Ovary (tissue), 9 donors: ENCODE results near the gene SHISA4. TPM values are rescaled to one million over a fixed set of nuclear protein-coding genes. Genes with fewer than 3 reads are reported as not detected.

Experiments used
- DNase-seq, 5 donors: peaks; one replicate each; pipeline ENCODE4 v3.0.0-alpha.2; 2019 to 2020
- H3K27ac ChIP-seq, 2 donors: fragments of 200-600 bp; one replicate each; pipeline versions ENCODE4 v1.5.1 to v1.8.0; 2019 to 2022
- H3K27me3 ChIP-seq: fragments of 200-600 bp; one replicate; pipeline ENCODE4 v1.8.0; 2022
- H3K36me3 ChIP-seq: fragments of 200-600 bp; sonication (generic); one replicate; pipeline ENCODE4 v1.5.1; 2019
- H3K4me1 ChIP-seq: one replicate; pipeline ENCODE4 v1.8.1; 2013; ENCODE audit warnings: mild to moderate bottlenecking, moderate library complexity; ENCODE audit not compliant: insufficient read depth
- H3K4me3 ChIP-seq: fragments of 200-600 bp; sonication (generic); one replicate; pipeline ENCODE4 v1.5.1; 2017
- H3K9me3 ChIP-seq, 2 donors: fragments of 200-600 bp in 1 of 2; sonication (generic) in 1 of 2; one replicate each; pipeline versions ENCODE4 v1.5.1 to v1.8.1; 2013 to 2019; ENCODE audit warnings: mild to moderate bottlenecking in 1 of 2, moderate library complexity in 1 of 2
- CTCF ChIP-seq, 3 donors: fragments of 450-650 bp in 2 of 3; fragments of 200-600 bp in 1 of 3; IDR thresholded peaks; one replicate each; pipeline versions ENCODE4 v1.5.1 to v1.8.0; 2016 to 2022; ENCODE audit warnings: antibody characterized with exemption in 3 of 3, mild to moderate bottlenecking in 1 of 3
- EP300 ChIP-seq: sonication (generic); formaldehyde crosslinking; IDR thresholded peaks from one replicate; pipeline ENCODE4 v1.6.1; 2017; ENCODE audit warnings: antibody characterized with exemption
- POLR2A ChIP-seq: fragments of 450-650 bp; IDR thresholded peaks from one replicate; pipeline ENCODE4 v1.6.1; 2017; ENCODE audit warnings: antibody characterized with exemption, mild to moderate bottlenecking, moderate library complexity
- WGBS, 3 donors: extraction: QIAGEN DNeasy Blood & Tissue Kit in 1 of 3; methylation state at CpG; one replicate each; pipeline versions ENCODE4 v1.1.5 to v1.1.7; 2013 to 2017; 5-methylcytosine and 5-hydroxymethylcytosine counted together
- intact Hi-C, 4 donors: fragments of 100-400 bp; cut with DNase I; formaldehyde crosslinking; loops; one replicate each; pipeline versions ENCODE4 v1.11.0 to v1.15.1; 2022 to 2023
- polyA plus RNA-seq, 2 donors: library from polyadenylated mRNA; stranded (reverse); fragments of 200-250 nt in 1 of 2; fragments of 350-450 nt in 1 of 2; fragmentation: Illumina TruSeq in 1 of 2; extraction: RNeasy Lipid Tissue Mini Kit (QIAGEN cat#74804) in 1 of 2; gene quantifications; one replicate each; pipeline ENCODE4 v1.2.3, GENCODE V29; 2013 to 2014
- total RNA-seq, 7 donors: library from RNA; depleted of rRNA in 2 of 7; stranded (reverse); fragments of >200 nt in 2 of 7; fragmentation: NEBNext Ultra II Directional in 3 of 7; extraction: Animal tissue kit (Norgen Biotek cat#: 25700) in 3 of 7; gene quantifications; one replicate each; pipeline versions ENCODE4 v1.1.0 to v1.2.4, GENCODE V29; 2016 to 2023
- donor health status: DM: no; HTN: no; CAD: no; lungs with moderate emphysema.
- donor health status: DM: no; HTN: no; CAD: no.
- donor health status: Bipolar disorder and iron deficiency.
- donor health status: DM: yes; HTN: yes; CAD: no.
- donor health status: DM: no; HTN: no; CAD: no.
- donor health status: DM: yes; HTN: yes; CAD: no.

The SHISA4 gene
- total and polyA plus RNA-seq, 9 donors = 11.3 to 37.9 (median 26.4) TPM

GRCh38 chr1:201894343-201895119, 5.8 kb downstream of the SHISA4 start:
- Histone ChIP-seq H3K27ac (peak overlapping the region in 1 of 2 donors; percentile 8), H3K27me3 (no peaks in the 10 kb centered on the region), H3K36me3 (no peaks in the 10 kb centered on the region), H3K4me3 (no peak overlapping the region), H3K4me1 (peaks cover 6% of the 10 kb centered on the region), H3K9me3 (no peaks in the 10 kb centered on the region)
- intact Hi-C loops = loop anchor here (2.0 to 10.0 kb wide), 8 partner anchors 48 to 240 kb away; partner anchors contain the start of genes GPR37L1 (in 1 of the 4), LMOD1 (in 1 of the 4), RNPEP (in 1 of the 4) and TIMM17A (in 1 of the 4)
- no peak for DNase-seq
- 64% methylated on average over 5 of the region's 5 CpGs for WGBS, 3 donors
- TF ChIP-seq EP300 = no peak
- TF ChIP-seq CTCF (IDR thresholded peaks at IDR 0.05) = no peak
- TF ChIP-seq POLR2A = no peak

- 69 to 73% (median 70%) methylated on average over 7 of the region's 7 CpGs for WGBS, 3 donors
- Histone ChIP-seq H3K36me3 (no peaks in the 10 kb centered on the region), H3K4me1 (peaks cover 8% of the 10 kb centered on the region), H3K27me3 (no peaks in the 10 kb centered on the region), H3K27ac (peak overlapping the region in 1 of 2 donors; percentile 74), H3K4me3 (no peak overlapping the region), H3K9me3 (no peaks in the 10 kb centered on the region)
- TF ChIP-seq POLR2A (no peak), CTCF (IDR thresholded peaks at IDR 0.05) (no peak), EP300 (no peak)
- DNase-seq = peak in 1 of 5 donors; percentile 52
- intact Hi-C loops = loop anchor here (2.0 to 10.0 kb wide), 7 partner anchors 47 to 240 kb away; partner anchors contain the start of genes GPR37L1 (in 1 of the 4), LMOD1 (in 1 of the 4) and RNPEP (in 1 of the 4)
Measured at GRCh38 chr1:201895120-201895665, 6.5 kb downstream of the SHISA4 start.

- Histone ChIP-seq H3K4me1 (peaks cover 15% of the 10 kb centered on the region), H3K36me3 (no peaks in the 10 kb centered on the region), H3K27me3 (no peaks in the 10 kb centered on the region), H3K27ac (peak overlapping the region; percentile 73 to 74), H3K4me3 (no peak overlapping the region), H3K9me3 (no peaks in the 10 kb centered on the region)
- peak; percentile 24 for TF ChIP-seq POLR2A
- peak; percentile 72 to 99 (median 98) for TF ChIP-seq CTCF (IDR thresholded peaks at IDR 0.05)
- TF ChIP-seq EP300 = no peak
- intact Hi-C loops = loop anchor here (2.0 to 10.0 kb wide), 7 partner anchors 46 to 239 kb away; partner anchors contain the start of genes GPR37L1 (in 1 of the 4), LMOD1 (in 1 of the 4) and RNPEP (in 1 of the 4)
- peak; percentile 91 to 95 (median 95) for DNase-seq
- 12 to 13% (median 13%) methylated on average over 10 of the region's 10 CpGs for WGBS, 3 donors
Measured at GRCh38 chr1:201895913-201896807, 7.5 kb downstream of the SHISA4 start.

GRCh38 chr1:201896951-201897391, 8.3 kb downstream of the SHISA4 start:
- WGBS, 3 donors = 42 to 62% (median 53%) methylated on average over 2 of the region's 2 CpGs
- TF ChIP-seq POLR2A (no peak), CTCF (IDR thresholded peaks at IDR 0.05) (no peak), EP300 (no peak)
- intact Hi-C loops = loop anchor here (5.0 to 10.0 kb wide), 6 partner anchors 45 to 238 kb away; partner anchors contain the start of genes GPR37L1 (in 1 of the 4), LMOD1 (in 1 of the 4) and RNPEP (in 1 of the 4)
- peaks cover 15% of the 10 kb centered on the region for H3K4me1 ChIP-seq
- no peaks in the 10 kb centered on the region for H3K9me3 ChIP-seq
- peak overlapping the region; percentile 73 to 74 for H3K27ac ChIP-seq
- DNase-seq = peak in 2 of 5 donors; percentile 40 to 52
- no peak overlapping the region for H3K4me3 ChIP-seq
- H3K27me3 ChIP-seq = no peaks in the 10 kb centered on the region
- no peaks in the 10 kb centered on the region for H3K36me3 ChIP-seq
